HG03565 (cell line): ENCODE results near the gene PKP1.

ENCODE experiments used
- ATAC-seq: cut with Tn5 transposase; IDR thresholded peaks from one replicate; pipeline ENCODE4 v1.9.1; 2021; ENCODE audit warnings: mild to moderate bottlenecking, moderate library complexity; ENCODE audit not compliant: unreplicated experiment

The PKP1 gene

GRCh38 chr1:201259476-201260235 lies 23.6 kb upstream of the PKP1 start:
- ATAC-seq = no peak

DNA sequence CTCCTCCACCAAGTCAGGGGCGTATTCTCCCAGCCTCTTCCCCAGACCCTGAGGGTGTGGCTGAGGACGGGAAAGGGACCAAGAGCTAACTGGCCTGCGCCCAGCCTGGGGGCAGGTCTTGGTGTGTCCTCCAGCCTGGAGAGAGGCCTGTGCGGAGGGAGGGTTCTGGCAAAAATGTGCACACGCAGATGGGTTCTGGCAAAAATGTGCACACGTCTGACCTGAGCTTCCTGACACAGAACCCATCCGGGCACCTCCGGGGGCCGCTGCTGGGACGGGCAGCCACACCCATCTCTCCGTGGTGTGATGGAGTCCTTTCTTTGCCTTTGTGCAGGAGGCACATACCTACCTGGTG lies 23.1 kb upstream of the PKP1 start:
- no peak for ATAC-seq

DNA sequence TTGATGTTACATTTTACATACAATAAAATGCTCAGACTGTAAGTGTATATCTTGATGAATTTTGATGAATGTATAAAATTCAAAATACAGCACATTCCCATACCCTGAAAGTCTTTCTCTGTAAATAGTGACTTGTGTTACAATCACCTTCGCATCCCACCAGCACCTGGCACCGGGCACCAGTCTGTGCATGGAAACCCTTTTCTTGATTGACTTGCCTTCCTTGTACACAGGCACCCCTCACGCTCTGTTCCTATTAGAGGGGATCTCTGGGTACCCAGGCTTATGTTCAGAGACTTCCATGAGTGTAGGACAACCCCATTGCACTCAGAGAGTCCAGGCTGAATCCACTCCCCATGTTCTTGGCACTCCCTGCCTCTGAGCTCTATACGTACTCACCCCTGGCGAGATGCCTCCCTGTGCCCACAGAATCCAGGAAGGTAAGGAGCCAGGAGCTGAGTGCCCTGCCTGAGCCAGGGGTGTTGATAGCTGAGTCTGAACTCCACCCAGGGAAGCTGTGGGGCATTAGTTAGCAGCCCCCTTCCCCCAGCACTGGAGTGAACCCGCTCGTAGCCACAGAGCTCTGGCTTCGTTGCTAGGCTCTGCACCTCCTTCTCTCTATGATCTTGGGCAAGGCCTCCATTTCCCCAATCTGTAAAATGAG lies 22.5 kb upstream of the PKP1 start:
- ATAC-seq = no peak

DNA sequence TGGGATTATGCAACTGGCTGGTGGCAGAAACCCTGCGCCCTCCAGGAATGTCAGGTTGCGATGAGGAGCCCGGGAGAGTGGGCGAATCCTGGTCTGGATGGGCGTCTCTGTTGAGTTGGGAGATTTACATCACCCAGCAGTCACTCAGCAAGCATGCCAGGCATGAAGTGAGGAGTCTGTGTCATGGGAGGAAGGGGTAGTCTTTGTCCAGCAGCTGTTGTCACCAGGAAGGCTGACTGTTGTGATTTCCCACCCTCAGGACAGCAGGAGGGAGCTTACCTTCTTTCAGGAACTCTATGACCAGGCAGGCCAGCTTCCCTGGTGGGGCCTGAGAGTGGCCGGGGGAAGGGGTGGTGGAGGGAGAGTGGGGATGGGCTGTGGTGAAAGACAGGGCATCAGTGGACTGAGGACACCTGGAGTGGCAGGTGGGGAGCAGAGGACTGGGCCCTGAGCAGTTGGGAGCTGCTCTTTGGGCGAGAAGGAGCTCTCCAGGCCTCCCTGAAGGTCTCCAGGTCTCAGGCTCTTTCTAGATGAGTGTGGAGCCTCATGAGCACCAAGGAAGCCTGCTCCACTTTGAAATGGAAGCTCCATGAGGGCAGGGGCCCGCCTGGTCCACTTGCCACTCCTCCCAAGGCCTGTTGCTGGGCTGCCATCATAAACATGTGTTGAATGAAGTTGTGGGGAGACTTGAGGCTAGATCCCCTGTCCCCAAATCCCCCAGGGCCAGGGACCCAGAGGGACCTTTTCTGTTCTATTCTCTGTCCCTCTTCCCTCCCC lies 21.3 kb upstream of the PKP1 start:
- ATAC-seq = no peak

GRCh38 chr1:201262963-201263608 lies 20.2 kb upstream of the PKP1 start:
- no peak for ATAC-seq

GRCh38 chr1:201264072-201264471 lies 19.2 kb upstream of the PKP1 start:
- ATAC-seq = no peak

DNA sequence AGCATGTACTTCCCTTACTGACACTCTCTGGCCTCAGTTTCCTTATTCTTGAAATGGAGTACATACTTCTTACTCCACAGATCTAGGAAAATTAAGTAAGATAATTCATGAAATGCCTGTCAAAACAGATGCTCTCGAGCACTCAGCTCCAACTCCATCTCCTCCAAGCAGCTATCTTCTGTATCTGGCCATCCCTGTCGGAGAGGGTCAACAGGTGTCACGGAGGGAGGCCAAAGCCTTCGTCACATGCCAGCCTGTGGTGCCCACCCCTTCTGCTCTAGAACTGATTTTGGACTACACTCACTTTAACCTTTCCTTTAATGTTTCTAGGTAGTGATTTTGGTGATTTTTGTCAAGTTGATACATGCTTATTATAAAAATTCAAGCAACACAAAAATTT lies 18.8 kb upstream of the PKP1 start:
- no peak for ATAC-seq

DNA sequence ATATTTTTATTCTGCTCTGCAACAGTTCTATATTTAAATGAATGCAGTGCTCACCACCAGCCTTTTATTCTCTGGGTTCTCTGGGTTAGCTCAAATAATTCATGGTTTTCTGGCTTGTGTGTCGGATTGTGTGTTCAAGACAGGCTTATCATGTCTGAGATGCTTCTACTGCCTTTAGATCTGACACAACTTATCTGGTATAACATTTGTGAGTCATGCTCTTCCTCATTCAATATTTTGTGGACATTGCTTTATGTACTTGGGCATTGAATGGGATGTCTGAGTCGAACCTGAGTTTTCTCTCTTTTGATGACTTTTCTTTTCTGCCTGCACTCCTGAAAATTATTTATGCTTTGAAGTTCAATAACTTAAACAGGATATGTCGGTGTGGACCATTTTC lies 17.6 kb upstream of the PKP1 start:
- ATAC-seq = no peak

GRCh38 chr1:201266276-201266675 lies 17.0 kb upstream of the PKP1 start:
- no peak for ATAC-seq

GRCh38 chr1:201266774-201267173 lies 16.5 kb upstream of the PKP1 start:
- no peak for ATAC-seq

- ATAC-seq = no peak
These were observed 15.7 kb upstream of the PKP1 start for GRCh38 chr1:201267481-201268229.

DNA sequence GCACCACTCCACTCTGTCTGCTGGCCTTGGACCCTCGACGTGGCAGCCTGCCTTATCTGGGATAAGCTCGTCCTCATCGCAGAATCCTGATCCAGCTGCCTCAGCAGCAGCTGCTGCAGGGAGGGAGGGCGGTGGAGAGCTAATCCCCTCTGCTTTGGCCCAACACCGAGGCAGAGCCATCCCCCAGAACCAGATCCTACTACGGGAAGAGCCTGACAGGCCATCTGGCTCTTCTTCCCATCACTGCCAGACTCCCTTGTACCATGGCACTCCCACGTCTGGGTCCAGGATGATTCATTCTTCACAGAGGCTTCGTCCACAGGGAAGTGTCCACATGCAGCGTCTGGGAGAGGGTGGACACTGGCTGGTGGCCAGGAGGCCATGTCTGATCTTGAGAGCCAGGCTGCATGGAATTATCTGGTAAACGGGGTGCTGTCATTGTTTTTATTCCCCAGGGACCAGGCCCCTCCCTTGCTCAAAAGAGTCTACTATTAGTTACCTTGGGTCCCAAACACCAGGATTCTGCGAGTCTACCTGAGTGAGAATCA lies 14.6 kb upstream of the PKP1 start:
- no peak for ATAC-seq

DNA sequence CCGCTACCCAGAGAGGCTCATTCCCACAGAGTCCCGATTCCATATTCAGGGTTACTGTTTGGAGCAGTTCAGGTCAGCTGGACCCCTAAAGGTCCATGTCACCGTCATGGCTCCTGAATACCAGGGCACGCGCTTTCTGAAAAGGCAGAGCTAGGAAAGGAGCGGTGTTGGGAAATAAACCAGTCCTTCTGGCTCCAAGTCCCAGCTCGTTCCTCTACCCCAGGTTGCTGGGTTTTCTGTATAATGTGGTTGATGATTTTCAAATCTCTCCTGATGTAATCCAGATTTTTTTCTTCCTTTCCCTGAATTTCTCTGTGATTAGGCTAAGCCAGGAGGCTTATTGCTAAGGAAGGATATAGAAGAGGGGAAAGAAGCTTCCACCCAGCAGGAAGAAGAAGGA lies 14.0 kb upstream of the PKP1 start:
- ATAC-seq = no peak

- ATAC-seq = no peak
These were observed 13.4 kb upstream of the PKP1 start for GRCh38 chr1:201269900-201270410.

- no peak for ATAC-seq
These were observed 12.5 kb upstream of the PKP1 start for GRCh38 chr1:201270616-201271390.

DNA sequence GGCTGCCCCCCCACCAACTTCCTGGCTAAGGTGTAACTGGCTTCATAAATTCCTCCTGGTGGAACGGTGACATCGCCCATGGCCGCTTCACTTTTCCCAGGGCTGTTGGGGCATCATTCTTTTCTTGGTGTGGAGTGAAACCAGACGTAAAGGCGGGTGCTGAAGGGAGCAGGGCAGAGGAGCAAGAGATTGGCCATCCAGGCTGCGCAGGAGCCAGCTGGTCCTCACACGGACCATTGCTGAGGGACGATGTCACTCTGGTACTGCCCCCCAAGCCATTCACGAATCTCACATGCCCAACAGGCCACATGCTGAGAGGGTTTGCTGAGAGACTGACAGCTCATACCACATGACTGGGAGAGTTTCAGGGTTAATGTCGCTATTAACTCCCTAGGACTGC lies 10.5 kb upstream of the PKP1 start:
- ATAC-seq = no peak

GRCh38 chr1:201274616-201275252 lies 8.6 kb upstream of the PKP1 start:
- no peak for ATAC-seq

DNA sequence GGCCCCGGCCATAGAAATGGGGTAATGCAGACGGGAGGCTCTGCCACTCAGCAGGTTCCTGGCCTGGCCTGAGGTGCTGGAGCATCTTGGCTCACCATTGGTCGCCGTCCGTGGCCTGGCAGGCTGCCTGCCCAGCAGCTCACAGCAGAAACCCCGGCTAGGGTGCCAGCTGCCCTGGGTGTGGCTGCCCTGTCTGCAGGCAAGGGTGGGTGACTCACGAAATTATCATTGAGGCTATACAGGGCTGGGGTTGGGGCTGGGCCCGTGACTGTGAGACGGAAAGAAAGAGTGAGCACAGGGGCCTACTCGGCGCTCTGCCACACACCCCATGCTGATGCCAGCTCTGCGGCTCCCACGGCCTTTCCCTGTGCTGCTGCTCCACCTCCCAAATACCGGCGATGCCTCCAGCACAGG lies 8.0 kb upstream of the PKP1 start:
- no peak for ATAC-seq

GRCh38 chr1:201276891-201277290 lies 6.4 kb upstream of the PKP1 start:
- no peak for ATAC-seq
